GM15510 (cell line): Measurements from ENCODE around the gene MRPL2.

Experiments used
- POLR2A ChIP-seq: IDR thresholded peaks from 3 replicates; pipeline ENCODE4 v1.6.1; 2011; ENCODE audit warnings: borderline replicate concordance; ENCODE audit not compliant: insufficient read length; ENCODE audit errors: extremely low read depth

The MRPL2 gene

GRCh38 chr6:43021270-43022047, 37.8 kb downstream of the MRPL2 start, which contains the start of gene RRP36:
RRP36 (plus strand) TSS chr6:43021623; CDS start chr6:43021655, 32 bp downstream.
- TF ChIP-seq POLR2A: peak; percentile 75

DNA sequence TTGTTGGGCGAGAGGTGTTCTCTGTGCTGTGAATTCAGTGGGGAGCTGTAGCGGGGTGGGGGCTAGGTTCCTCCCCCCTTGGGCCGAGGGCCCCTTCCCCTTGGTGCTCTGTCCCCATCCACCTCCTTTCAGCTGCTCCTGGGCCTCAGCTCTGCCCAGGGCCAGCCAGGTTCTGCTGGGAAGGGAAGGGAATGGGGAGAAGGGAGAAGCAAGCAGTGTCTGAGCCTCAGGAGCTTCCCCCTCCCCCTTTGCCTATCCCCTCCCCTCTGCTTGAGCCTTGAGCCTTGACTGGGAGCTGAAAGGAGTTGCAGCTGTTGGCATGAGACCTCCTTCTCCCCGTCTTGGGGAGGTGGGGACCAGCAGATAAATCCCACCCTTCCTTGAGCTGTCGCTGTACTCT, 38.4 kb downstream of the MRPL2 start:
- TF ChIP-seq POLR2A: no peak

- no peak for TF ChIP-seq POLR2A
Observed at GRCh38 chr6:43020052-43020705, 39.1 kb downstream of the MRPL2 start.

DNA sequence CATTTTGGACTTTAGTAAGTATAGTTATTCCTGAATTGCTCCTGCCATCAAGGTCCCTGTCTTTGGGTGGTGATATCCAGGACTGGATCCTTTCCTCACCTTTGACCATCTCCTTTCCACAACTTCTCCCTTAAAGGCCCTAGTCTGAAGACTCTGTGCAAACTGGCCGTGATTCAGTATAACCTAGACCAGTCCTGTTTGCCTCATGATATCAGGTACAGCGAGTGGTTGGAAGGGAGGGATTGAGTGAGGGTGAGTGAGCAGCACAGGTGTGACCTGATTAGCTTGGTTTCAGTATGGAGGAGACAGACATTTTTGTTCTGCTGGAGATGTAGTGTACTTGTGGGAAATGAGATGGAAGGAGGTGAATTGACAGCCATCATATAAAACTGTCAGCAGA, 40.1 kb downstream of the MRPL2 start:
- TF ChIP-seq POLR2A: no peak

- TF ChIP-seq POLR2A: no peak
Observed at GRCh38 chr6:43016943-43017334, 42.3 kb downstream of the MRPL2 start.

GRCh38 chr6:43016176-43016942, 42.9 kb downstream of the MRPL2 start:
- no peak for TF ChIP-seq POLR2A

DNA sequence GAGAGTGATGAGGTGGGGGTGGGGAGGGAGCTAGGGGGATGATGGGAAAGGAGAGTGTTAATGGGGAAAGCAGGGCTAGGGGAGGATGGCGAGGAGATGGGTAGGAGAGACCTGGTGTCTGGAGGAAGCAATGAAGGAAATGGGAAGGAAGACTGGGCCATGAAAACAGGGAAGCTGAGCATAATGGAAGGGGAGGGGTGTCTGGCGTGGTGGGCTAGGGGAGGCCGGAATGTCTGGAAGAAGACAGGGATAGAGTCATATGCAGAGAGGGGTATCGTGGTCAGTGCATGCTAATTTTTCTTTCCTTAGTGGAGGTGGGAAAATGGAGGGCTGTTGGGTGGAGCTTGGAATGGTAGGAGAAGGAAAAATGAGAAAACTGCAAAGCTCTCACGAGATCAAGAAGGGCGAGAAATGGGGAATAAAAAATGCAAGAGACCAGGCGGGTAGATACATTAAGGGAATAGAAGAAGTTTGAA, 44.8 kb downstream of the MRPL2 start:
- no peak for TF ChIP-seq POLR2A

DNA sequence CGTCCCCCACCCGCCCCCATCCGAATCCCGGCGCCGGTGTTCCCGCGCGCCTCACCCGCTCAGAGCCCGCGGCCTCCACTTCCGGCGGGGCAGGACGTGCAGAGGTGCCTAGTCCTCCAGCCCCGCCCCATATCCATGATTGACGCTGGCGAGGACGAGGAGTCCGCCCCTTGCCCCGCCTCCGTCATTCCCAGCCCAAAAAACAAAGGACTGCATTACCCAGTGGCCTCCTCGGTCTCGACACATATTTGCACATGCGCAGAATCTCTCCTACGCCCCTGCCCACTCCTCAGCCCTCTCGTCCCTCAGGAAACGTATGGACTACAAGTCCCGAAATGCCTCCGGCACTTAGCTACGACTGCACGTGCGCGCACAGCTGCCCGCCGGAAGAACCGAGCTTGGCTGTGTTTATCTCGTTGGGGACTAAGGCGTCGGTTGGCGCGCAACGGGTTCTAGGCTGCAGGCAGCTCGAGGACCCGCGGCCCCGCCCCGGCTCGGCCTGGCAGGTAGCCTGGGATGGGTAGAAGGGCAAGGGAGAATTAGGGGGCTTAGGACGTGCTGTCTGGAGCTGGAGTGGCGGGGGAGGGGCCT, 45.3 kb downstream of the MRPL2 start, which contains the start of the genes KLHDC3 and MEA1:
TSS of gene KLHDC3 (plus strand) at position 407 of the 591 bp plus-strand sequence. CDS start 2,944 bp downstream, outside the sequence.
TSS of gene MEA1 (minus strand) at position 104 of the 591 bp plus-strand sequence. CDS start 133 bp downstream, outside the sequence.
- peak; percentile 73 for TF ChIP-seq POLR2A

GRCh38 chr6:43013097-43013842, 46.0 kb downstream of the MRPL2 start:
- no peak for TF ChIP-seq POLR2A

DNA sequence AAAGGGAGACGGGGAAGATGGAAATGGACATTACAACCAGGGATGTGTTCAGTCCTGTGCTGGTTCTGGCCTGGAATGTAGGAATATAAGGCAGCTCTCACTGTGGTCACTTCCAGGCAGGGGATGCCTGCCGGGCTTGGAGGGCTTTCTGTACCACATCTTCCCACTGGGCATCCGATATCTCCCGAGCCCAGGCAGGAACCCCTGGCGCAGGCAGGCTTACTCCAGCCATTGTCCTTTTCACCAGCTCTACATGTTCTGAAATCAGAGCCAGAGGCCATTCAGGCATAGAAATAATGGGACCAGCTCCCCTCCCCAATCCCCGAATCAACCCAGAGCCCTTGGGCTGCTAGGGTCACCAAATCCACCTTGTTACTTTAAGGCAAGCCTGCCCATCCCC, 46.9 kb downstream of the MRPL2 start:
- TF ChIP-seq POLR2A: no peak

DNA sequence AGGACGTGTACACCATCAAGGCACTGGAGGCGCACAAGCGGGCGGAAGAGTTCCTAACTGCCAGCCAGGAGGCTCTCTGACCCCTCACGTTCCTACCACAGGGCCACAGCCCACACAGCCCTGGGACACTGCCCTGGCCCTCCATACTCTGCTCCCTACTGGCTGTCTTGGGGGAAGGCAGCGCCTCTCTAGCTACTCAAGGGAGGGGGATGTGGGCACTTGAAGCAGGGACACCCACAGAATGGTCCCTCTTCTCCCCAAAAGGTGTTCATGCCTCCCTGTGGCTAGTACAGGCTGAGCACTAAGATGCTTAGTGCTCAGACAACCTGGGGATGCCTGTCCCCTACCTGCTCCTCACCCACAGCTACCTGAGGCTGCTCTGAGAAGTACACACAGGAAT, 48.0 kb downstream of the MRPL2 start:
- TF ChIP-seq POLR2A: no peak

DNA sequence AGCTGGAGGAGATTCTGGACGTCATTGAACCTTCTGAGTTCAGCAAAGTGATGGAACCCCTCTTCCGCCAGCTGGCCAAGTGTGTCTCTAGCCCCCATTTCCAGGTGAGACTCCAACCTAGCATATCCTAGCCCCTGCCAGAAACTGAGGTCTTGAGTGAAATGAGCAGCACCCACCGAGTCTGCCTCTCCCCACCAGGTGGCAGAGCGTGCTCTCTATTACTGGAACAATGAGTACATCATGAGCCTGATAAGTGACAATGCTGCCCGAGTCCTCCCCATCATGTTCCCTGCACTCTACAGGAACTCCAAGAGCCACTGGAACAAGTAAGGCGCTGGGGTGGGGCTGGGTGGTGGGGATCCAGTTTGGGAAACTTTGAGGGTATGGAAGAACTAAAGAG, 50.1 kb downstream of the MRPL2 start:
- TF ChIP-seq POLR2A: no peak

GRCh38 chr6:43007126-43007525, 52.1 kb downstream of the MRPL2 start:
- no peak for TF ChIP-seq POLR2A

DNA sequence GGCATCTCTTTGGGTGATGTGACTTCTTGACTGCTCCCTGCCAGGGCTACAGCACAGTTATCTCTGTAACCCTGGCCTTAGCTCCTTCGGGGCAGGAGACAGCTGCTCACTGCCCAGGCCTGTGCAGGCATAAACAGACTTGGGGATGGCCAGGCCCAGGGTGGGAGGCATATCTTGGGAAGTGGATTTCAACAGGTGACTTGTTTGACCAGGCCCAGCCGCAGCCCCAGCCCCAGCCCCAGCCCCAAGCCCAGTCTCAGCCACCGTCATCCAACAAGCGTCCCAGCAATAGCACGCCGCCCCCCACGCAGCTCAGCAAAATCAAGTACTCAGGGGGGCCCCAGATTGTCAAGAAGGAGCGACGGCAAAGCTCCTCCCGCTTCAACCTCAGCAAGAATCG, 53.0 kb downstream of the MRPL2 start:
- no peak for TF ChIP-seq POLR2A
